RWPE1 (cell line): ENCODE results near the gene TBC1D22A.

Source experiments
- CTCF ChIA-PET: fragments of 350-600 bp; sonication (Branson Sonifier 250); formaldehyde crosslinking; extraction: SDS; loops from one replicate; lab custom pipeline; 2021; lab: Yijun Ruan, JAX
- POLR2A ChIA-PET: fragments of 400-600 bp; formaldehyde crosslinking; extraction: SDS; loops from one replicate; lab custom pipeline; 2020; ENCODE audit warnings: antibody characterized with exemption; ENCODE audit not compliant: low non-redundant PET; lab: Yijun Ruan, JAX
- DNase-seq: peaks from one replicate; pipeline ENCODE4 v3.0.0; 2012; ENCODE audit warnings: low spot score
- H3K27ac ChIP-seq: fragments of 450-650 bp; 2 replicates; pipeline ENCODE4 v1.5.1; 2017
- TF ChIP-seq, protein P1 (sequence below): fragments of 450-650 bp; conservative IDR thresholded peaks from 2 replicates; pipeline ENCODE4 v1.5.1; 2017; ENCODE audit warnings: low read depth, mild to moderate bottlenecking

The TBC1D22A gene

DNA sequence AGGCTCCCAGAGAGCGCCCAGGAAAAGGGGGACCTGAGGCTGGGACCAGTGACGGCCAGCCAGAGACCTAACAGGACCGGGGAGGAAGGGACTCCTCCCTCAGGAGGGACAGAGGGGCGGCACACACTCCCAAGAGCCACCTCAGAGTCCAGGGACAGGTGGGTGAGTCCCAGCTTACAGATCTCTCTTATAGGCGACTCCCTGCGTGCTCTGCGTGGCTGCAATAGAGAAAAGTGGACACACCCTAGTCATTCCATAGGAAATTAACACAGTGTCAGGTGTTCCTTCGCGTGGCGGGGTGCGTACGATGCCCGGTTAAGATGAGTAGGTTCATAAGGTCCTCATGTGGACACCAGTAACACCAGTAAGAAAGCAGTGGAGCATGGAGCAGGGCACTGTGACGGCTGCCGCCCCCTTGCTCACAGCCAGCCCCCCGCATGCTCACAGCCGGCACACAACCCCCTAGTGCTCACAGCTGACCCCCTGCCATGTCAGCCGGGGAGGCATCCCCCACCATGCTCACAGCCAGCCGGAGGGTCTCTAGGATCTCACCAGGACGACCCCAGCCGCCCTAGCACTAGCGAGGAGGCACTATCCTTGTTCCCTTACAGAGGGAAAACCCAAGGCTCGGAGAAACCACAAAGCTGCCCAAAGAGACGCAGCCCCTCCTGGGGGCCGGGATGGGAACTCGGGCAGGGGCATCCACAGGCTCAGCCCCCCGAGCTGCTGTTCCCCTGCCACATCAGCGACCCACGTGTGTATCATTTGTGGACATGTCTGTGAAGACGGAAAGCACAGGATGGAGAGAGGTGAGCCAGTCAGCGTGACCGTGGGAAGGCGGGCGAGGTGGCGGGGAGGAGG, 426.8 kb downstream of the TBC1D22A start:
- TF ChIP-seq, protein P1, sequence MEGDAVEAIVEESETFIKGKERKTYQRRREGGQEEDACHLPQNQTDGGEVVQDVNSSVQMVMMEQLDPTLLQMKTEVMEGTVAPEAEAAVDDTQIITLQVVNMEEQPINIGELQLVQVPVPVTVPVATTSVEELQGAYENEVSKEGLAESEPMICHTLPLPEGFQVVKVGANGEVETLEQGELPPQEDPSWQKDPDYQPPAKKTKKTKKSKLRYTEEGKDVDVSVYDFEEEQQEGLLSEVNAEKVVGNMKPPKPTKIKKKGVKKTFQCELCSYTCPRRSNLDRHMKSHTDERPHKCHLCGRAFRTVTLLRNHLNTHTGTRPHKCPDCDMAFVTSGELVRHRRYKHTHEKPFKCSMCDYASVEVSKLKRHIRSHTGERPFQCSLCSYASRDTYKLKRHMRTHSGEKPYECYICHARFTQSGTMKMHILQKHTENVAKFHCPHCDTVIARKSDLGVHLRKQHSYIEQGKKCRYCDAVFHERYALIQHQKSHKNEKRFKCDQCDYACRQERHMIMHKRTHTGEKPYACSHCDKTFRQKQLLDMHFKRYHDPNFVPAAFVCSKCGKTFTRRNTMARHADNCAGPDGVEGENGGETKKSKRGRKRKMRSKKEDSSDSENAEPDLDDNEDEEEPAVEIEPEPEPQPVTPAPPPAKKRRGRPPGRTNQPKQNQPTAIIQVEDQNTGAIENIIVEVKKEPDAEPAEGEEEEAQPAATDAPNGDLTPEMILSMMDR, result no peak
- ChIA-PET CTCF (no interaction called here), POLR2A (no interaction called here)
- H3K27ac ChIP-seq, result no peak overlapping the region
- DNase-seq, result no peak

DNA sequence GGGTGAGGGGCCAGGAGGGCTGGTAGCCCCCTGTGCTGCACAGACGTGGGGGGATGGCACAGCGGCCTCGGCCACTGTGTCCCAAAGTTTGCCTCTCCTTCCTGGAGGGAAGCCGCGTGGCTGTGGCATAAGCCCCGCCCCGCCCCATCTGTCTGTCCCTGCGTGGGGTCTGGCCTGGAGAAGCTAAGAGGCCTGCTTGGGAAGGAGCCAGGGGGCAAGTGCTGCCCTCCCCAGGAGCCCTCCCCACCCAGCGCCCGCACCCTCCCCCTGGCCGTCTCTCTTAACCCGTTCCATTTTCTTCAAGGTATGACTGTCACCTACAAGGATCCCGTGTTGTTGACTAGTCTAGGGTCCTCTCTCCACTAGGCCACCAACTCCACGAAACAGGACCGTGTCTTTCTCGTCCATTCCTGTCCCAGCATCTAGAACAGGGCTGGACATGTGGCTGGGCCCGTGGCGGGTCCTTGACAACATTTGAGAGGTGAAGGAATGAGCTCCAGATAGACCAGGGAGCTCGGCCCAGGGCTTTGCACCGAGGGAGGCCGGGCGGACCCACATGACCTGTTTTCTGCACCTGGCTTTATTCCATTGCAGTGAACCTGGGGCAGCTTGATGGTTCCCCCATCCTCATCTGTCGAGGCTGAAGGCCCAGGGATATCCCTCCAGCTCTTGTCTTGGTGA, 428.0 kb downstream of the TBC1D22A start:
- POLR2A ChIA-PET, result no interaction called here
- CTCF ChIA-PET, result interaction anchor here (0.8 kb wide), 1 partner anchor 279 kb away, joined by 3 read pairs; no protein-coding TSS in a partner anchor
- H3K27ac ChIP-seq, result no peak overlapping the region
- DNase-seq, result no peak
- TF ChIP-seq, protein P1, result no peak

- CTCF ChIA-PET, result interaction anchor here (0.8 kb wide), 1 partner anchor 278 kb away, joined by 3 read pairs; no protein-coding TSS in a partner anchor
- TF ChIP-seq, protein P1, result no peak
- POLR2A ChIA-PET, result no interaction called here
- H3K27ac ChIP-seq, result no peak overlapping the region
- DNase-seq, result no peak
Measured at GRCh38 chr22:47190957-47191670, 428.7 kb downstream of the TBC1D22A start.

DNA sequence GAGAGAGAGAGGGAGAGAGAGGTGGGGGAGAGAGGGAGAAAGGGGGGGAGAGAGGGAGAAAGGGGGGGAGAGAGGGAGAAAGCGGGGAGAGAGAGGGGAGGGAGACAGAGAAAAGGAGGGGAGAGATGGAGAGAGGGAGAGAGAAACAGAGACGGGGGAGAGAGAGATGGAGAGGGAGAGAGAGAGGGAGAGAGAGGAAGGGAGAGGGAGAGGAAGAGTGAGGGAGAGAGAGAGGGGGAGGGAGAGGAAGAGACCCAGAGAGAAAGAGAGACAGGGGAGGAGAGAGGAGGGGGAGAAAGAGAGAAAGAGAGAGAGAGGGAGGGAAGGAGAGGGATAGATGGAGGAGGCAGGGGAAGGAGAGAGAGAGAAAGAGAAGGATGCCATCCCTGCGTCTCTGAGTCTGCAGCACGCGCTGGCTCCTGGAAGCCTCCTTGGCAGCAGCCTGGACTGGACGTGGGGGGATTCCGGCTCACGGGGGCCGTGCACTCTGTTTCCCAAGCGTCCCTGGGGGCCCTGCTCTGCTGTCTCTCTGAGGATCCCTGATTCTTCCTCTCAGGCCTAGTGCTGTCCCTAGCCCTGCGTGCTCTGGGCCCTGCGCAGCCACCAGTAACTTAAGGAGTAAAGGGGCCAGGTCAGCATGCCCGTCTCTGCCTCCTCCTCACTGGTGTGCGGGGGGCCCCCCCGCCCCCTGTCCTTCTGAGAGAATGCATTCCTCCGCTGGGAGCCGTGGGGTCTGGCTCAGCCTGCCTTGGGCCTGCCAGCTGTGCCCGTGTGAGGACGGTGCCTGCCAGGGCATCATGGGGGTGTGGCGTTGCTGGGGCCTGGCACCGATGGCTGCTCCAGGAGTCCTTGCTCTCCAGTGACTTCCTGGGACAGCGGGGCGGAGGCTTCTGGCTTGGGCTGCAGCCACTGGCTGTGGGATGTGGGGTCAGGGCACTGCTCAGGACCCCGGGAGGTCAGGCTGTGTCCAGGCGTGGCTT, 429.5 kb downstream of the TBC1D22A start:
- POLR2A ChIA-PET, result no interaction called here
- no peak overlapping the region for H3K27ac ChIP-seq
- TF ChIP-seq, protein P1, result no peak
- DNase-seq, result no peak
- CTCF ChIA-PET, result interaction anchor here (0.8 kb wide), 1 partner anchor 277 kb away, joined by 3 read pairs; no protein-coding TSS in a partner anchor

DNA sequence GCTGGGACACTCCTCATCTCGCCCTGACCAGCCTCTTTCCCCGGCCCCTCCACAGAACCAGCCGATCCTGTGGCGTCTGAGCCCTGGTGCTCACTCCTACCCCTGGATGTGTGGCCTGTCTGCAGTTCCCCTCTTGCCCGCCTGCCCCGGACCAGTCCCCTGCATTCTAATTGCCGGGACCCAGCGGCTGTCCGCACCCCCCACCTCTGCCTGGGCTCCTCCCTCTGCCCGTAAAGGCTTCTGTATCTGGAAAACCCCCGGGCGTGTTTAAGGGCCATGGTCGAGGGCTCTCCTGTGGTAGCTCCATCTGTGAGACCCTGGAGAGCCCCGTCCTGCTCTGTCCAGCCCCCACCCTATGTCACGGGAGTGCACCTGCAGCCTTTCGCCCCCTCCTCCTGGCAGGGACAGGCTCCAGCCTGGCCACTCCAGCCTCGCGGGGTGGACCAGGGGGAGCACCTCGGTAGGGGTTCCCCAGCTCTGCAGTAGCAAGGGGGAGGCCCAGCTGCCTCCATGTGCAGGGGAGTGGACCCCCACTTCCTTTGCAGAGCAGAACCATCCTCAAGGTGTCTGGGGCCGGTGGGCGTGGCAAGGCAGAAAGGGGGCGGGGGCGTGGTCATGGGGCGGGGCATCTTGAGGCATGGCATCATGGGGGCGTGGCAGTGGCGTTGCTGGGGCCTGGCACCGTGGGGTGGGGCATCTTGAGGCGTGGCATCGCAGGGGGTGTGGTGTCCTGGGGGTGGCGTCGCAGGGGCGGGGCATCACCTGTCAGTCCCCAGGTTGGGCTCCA, 430.4 kb downstream of the TBC1D22A start:
- POLR2A ChIA-PET, result no interaction called here
- TF ChIP-seq, protein P1, result no peak
- DNase-seq, result peak; percentile 39
- no peak overlapping the region for H3K27ac ChIP-seq
- CTCF ChIA-PET, result no interaction called here
